IMR-90 (cell line): Measurements from ENCODE around the gene BCAS3. TPM values are rescaled to one million over a fixed set of nuclear protein-coding genes. Genes with fewer than 3 reads are reported as not detected.

Experiments
- ATAC-seq: fragments of 200-7000 bp; cut with Tn5 transposase; 2 replicates; pipeline ENCODE4 v1.9.1; 2020; ENCODE audit warnings: low read depth, mild to moderate bottlenecking, moderate library complexity
- BruUV-seq: library from RNA; stranded (reverse); fragments of 400-500 nt; replicated peaks from 2 replicates; lab custom pipeline; 2021; lab: Mats Ljungman, UMichigan
- CTCF ChIA-PET: fragments of 300-600 bp; formaldehyde crosslinking; extraction: SDS; loops from one replicate; lab custom pipeline; 2021; ENCODE audit warnings: antibody characterized with exemption; lab: Yijun Ruan, JAX
- POLR2A ChIA-PET: fragments of 300-600 bp; sonication (Branson Sonifier 250); formaldehyde crosslinking; loops from one replicate; lab custom pipeline; 2022; ENCODE audit warnings: antibody characterized with exemption; ENCODE audit not compliant: unreplicated experiment; lab: Charles Lee
- DNase-seq: peaks from one replicate; pipeline ENCODE4 v3.0.0; 2013
- H2AFZ ChIP-seq: replicated peaks from 2 replicates; pipeline ENCODE3; 2013; ENCODE audit warnings: low read length, mild to moderate bottlenecking; ENCODE audit not compliant: poor library complexity
- H2AK5ac ChIP-seq: 2 replicates; pipeline ENCODE4 v1.6.1; 2013; ENCODE audit warnings: low read depth, low read length, inconsistent platforms
- H2AK9ac ChIP-seq: replicated peaks from 2 replicates; pipeline ENCODE3; 2013; ENCODE audit warnings: mild to moderate bottlenecking, low read depth, low read length, moderate library complexity; ENCODE audit not compliant: poor library complexity
- H2BK120ac ChIP-seq: 2 replicates; pipeline ENCODE4 v1.6.1; 2013; ENCODE audit warnings: low read depth, low read length, inconsistent platforms
- H2BK15ac ChIP-seq: 3 replicates; pipeline ENCODE4 v1.6.1; 2013; ENCODE audit warnings: low read depth, low read length, inconsistent platforms
- H2BK20ac ChIP-seq: 2 replicates; pipeline ENCODE4 v1.6.1; 2013; ENCODE audit warnings: low read depth, mild to moderate bottlenecking, inconsistent platforms, low read length, moderate library complexity
- H2BK5ac ChIP-seq: 2 replicates; pipeline ENCODE4 v1.6.1; 2013; ENCODE audit warnings: mild to moderate bottlenecking, low read depth, low read length, inconsistent platforms; ENCODE audit not compliant: poor library complexity, severe bottlenecking
- H3K14ac ChIP-seq: replicated peaks from 2 replicates; pipeline ENCODE4 v1.6.1; 2013; ENCODE audit warnings: low read depth, low read length, inconsistent platforms
- H3K18ac ChIP-seq: 2 replicates; pipeline ENCODE4 v1.6.1; 2013; ENCODE audit warnings: low read depth, low read length, control low read depth
- H3K23ac ChIP-seq: 2 replicates; pipeline ENCODE4 v1.6.1; 2013; ENCODE audit warnings: low read depth, low read length, inconsistent platforms
- H3K27ac ChIP-seq: 2 replicates; pipeline ENCODE4 v1.5.1; 2013; ENCODE audit warnings: mild to moderate bottlenecking, control low read depth, low read length; ENCODE audit not compliant: insufficient read depth
- H3K27me3 ChIP-seq: 2 replicates; pipeline ENCODE4 v1.6.1; 2013; ENCODE audit warnings: low read length; ENCODE audit not compliant: control insufficient read depth, insufficient read depth
- H3K36me3 ChIP-seq: 2 replicates; pipeline ENCODE4 v1.6.1; 2013; ENCODE audit warnings: low read length, mixed read lengths; ENCODE audit not compliant: control insufficient read depth, insufficient read depth
- H3K4ac ChIP-seq: 2 replicates; pipeline ENCODE4 v1.6.1; 2013; ENCODE audit warnings: low read depth, low read length, inconsistent platforms
- H3K4me1 ChIP-seq: 2 replicates; pipeline ENCODE4 v1.6.1; 2013; ENCODE audit warnings: low read length, mixed read lengths; ENCODE audit not compliant: control insufficient read depth, insufficient read depth
- H3K4me2 ChIP-seq: 2 replicates; pipeline ENCODE4 v1.6.1; 2013; ENCODE audit warnings: low read depth, mild to moderate bottlenecking, control low read depth, low read length, moderate library complexity
- H3K4me3 ChIP-seq: 2 replicates; pipeline ENCODE4 v1.5.1; 2013; ENCODE audit warnings: low read depth, mild to moderate bottlenecking, control low read depth, low read length, moderate library complexity; ENCODE audit not compliant: insufficient read depth
- H3K56ac ChIP-seq: 2 replicates; pipeline ENCODE4 v1.6.1; 2013; ENCODE audit warnings: low read length, inconsistent platforms; ENCODE audit not compliant: insufficient read depth; ENCODE audit errors: extremely low read depth
- H3K79me1 ChIP-seq, 2 experiments: 2 replicates each; pipeline ENCODE4 v1.6.1; 2013; ENCODE audit warnings: low read length in 2 of 2, inconsistent platforms in 1 of 2, low read depth in 1 of 2
- H3K9ac ChIP-seq: 2 replicates; pipeline ENCODE4 v1.6.1; 2013; ENCODE audit warnings: low read depth, low read length, control low read depth
- H3K9me1 ChIP-seq: 2 replicates; pipeline ENCODE4 v1.6.1; 2013; ENCODE audit warnings: low read length, inconsistent platforms; ENCODE audit not compliant: insufficient read depth
- H3K9me3 ChIP-seq: 2 replicates; pipeline ENCODE4 v1.6.1; 2013; ENCODE audit warnings: low read length; ENCODE audit not compliant: control insufficient read depth, insufficient read depth
- H4K20me1 ChIP-seq: 2 replicates; pipeline ENCODE4 v1.6.1; 2013; ENCODE audit warnings: low read length, inconsistent platforms; ENCODE audit not compliant: insufficient read depth
- H4K5ac ChIP-seq: 2 replicates; pipeline ENCODE4 v1.6.1; 2013; ENCODE audit warnings: mild to moderate bottlenecking, low read depth, low read length, control low read depth
- H4K8ac ChIP-seq, 2 experiments: 2 replicates each; pipeline ENCODE4 v1.6.1; 2013; ENCODE audit warnings: low read depth in 2 of 2, low read length in 2 of 2, control low read depth in 1 of 2, inconsistent platforms in 1 of 2
- H4K91ac ChIP-seq: 2 replicates; pipeline ENCODE4 v1.6.1; 2013; ENCODE audit warnings: low read depth, low read length, inconsistent platforms; ENCODE audit not compliant: insufficient read depth
- CHD1 ChIP-seq: IDR thresholded peaks from 2 replicates; pipeline ENCODE4 v1.6.1; 2012; ENCODE audit warnings: low read depth, low read length, improper control_type of control experiment
- FOS ChIP-seq: fragments of 150-350 bp; IDR thresholded peaks from 2 replicates; pipeline ENCODE4 v1.6.1; 2016; ENCODE audit warnings: low read depth, low read length
- MXI1 ChIP-seq: IDR thresholded peaks from 2 replicates; pipeline ENCODE4 v1.6.1; 2012; ENCODE audit warnings: low read depth, mild to moderate bottlenecking, low read length, moderate library complexity, borderline replicate concordance
- RCOR1 ChIP-seq: IDR thresholded peaks from 2 replicates; pipeline ENCODE4 v1.6.1; 2012; ENCODE audit warnings: mild to moderate bottlenecking, low read length, improper control_type of control experiment; ENCODE audit not compliant: insufficient replicate concordance
- WGBS, 2 experiments: methylation state at CpG; one replicate each; pipeline versions ENCODE4 v1.1.5 to v1.1.7; 2013; ENCODE audit warnings: missing lambda C conversion rate in 2 of 2; ENCODE audit not compliant: insufficient read length in 1 of 2; ENCODE audit errors: extremely low coverage in 2 of 2; 5-methylcytosine and 5-hydroxymethylcytosine counted together
- dilution Hi-C: fragments of 300-500 bp; cut with HindIII; formaldehyde crosslinking; loops from one replicate; pipeline ENCODE4 v1.14.3; 2018; ENCODE audit warnings: low sequenced_read_pairs; ENCODE audit not compliant: unreplicated experiment
- in situ Hi-C: fragments of 300-500 bp; cut with MboI; formaldehyde crosslinking; loops from 3 replicates; pipeline ENCODE4 v1.14.3; 2019; ENCODE audit warnings: low sequenced_read_pairs, inconsistent platforms, mixed read lengths
- intact Hi-C: fragments of 100-400 bp; cut with micrococcal nuclease; formaldehyde crosslinking; loops from 2 replicates; pipeline ENCODE4 v1.10.0; 2022
- polyA plus RNA-seq, 3 experiments: library from polyadenylated mRNA; depleted of rRNA; stranded (reverse); fragments of >200 nt; gene quantifications; 2 replicates each; pipeline ENCODE4 v1.2.3, GENCODE V29; 2012; ENCODE audit warnings: low replicate concordance in 1 of 3
- total RNA-seq: library from RNA; depleted of rRNA; stranded (reverse); fragments of >200 nt; gene quantifications from 2 replicates; pipeline ENCODE4 v1.2.3, GENCODE V29; 2012

The BCAS3 gene
- total and polyA plus RNA-seq, 2 of the 4 experiments (the other 2 are of a cell fraction) = 6.3 to 27.1 TPM

- CTCF ChIA-PET = no interaction called here
- no TSS peak for BruUV-seq
- peak overlapping the region in 1 of 2 experiments; percentile 11; a peak in 1 of 4 replicates for H4K8ac ChIP-seq
These were observed 462.6 kb downstream of the BCAS3 start for GRCh38 chr17:61140081-61140786.

More at GRCh38 chr17:61140081-61140786, 462.6 kb downstream of the BCAS3 start:
- POLR2A ChIA-PET = no interaction called here
- Histone ChIP-seq H2BK20ac (peak overlapping the region; percentile 62; the same call in 1 of the 2 replicates), H3K23ac (peak overlapping the region; percentile 41; the same call in 1 of the 2 replicates), H2AK9ac (no peak overlapping the region), H3K4ac (peak overlapping the region; percentile 77; the same call in 1 of the 2 replicates), H3K79me1 (no peaks in the 10 kb centered on the region), H3K9ac (no peak overlapping the region), H3K18ac (peak overlapping the region; percentile 72; the same call in 1 of the 2 replicates), H3K14ac (peak overlapping the region; percentile 74), H2AFZ (no peak overlapping the region), H3K56ac (no peak overlapping the region), H2BK120ac (peak overlapping the region; percentile 88), H2BK15ac (peak overlapping the region; percentile 76; the same call in 2 of the 3 replicates), H4K20me1 (no peaks in the 10 kb centered on the region), H3K27ac (no peak overlapping the region), H4K5ac (0 out of 2 replicates have a peak overlapping the region, but pooled peaks have one; percentile 27), H3K9me3 (no peaks in the 10 kb centered on the region), H3K9me1 (no peaks in the 10 kb centered on the region), H4K91ac (peak overlapping the region; percentile 27; the same call in 1 of the 2 replicates), H3K4me1 (peaks cover 2% of the 10 kb centered on the region), H2AK5ac (peak overlapping the region; percentile 66; the same call in 1 of the 2 replicates), H2BK5ac (no peak overlapping the region), H3K4me3 (no peak overlapping the region), H3K4me2 (no peak overlapping the region), H3K27me3 (no peaks in the 10 kb centered on the region), H3K36me3 (no peaks in the 10 kb centered on the region)
- intact Hi-C loops (no loop called here), in situ Hi-C loops (no loop called here), dilution Hi-C loops (no loop called here)
- ATAC-seq (no peak), DNase-seq (no peak)
- TF ChIP-seq RCOR1 (no peak), MXI1 (no peak), CHD1 (no peak), FOS (no peak)
- WGBS, 2 experiments = no CpG with 5 or more reads among the region's 3 CpGs
